K562 (cell line): Measurements from ENCODE around the gene EPOP. TPM values are rescaled to one million over a fixed set of nuclear protein-coding genes. Genes with fewer than 3 reads are reported as not detected.

Experiments used
- ATAC-seq: fragments of 200-7000 bp; cut with Tn5 transposase; 3 replicates; pipeline ENCODE4 v1.9.1; 2020; ENCODE audit warnings: moderate library complexity
- BruUV-seq: library from RNA; stranded (reverse); fragments of 400-500 nt; replicated peaks from 2 replicates; lab custom pipeline; 2021; lab: Mats Ljungman, UMichigan
- CTCF ChIA-PET: fragments of 300-600 bp; formaldehyde crosslinking; extraction: SDS; loops from one replicate; lab custom pipeline; 2021; ENCODE audit warnings: low intra/inter-chr PET ratio; lab: Yijun Ruan, JAX
- POLR2A ChIA-PET: fragments of 300-600, 350-650 bp; sonication (Branson Sonifier 250); formaldehyde crosslinking; extraction: SDS; loops from one replicate; lab custom pipeline; 2021; ENCODE audit warnings: antibody characterized with exemption, inconsistent platforms; lab: Yijun Ruan, JAX
- DNase-seq, 4 experiments: peaks; one replicate each; pipeline versions ENCODE4 v3.0.0 to v3.0.0-alpha.2; 2011 to 2018; ENCODE audit warnings: low spot score in 3 of 4, mixed read lengths in 3 of 4; ENCODE audit errors: extremely low read depth in 1 of 4
- FAIRE-seq: peaks from 2 replicates; lab custom pipeline; 2011; peaks lifted over from hg19 to GRCh38; lab: Jason Lieb, UNC
- H2AFZ ChIP-seq: 2 replicates; pipeline ENCODE4 v1.6.0; 2011; ENCODE audit warnings: low read depth, low read length, control low read depth, inconsistent platforms
- H3K27ac ChIP-seq: fragments of 200-600 bp; 3 replicates; pipeline ENCODE4 v1.8.0; 2011; ENCODE audit warnings: low read depth, mild to moderate bottlenecking, control low read depth, inconsistent platforms, low read length, moderate library complexity, mixed read lengths; ENCODE audit errors: extremely low read depth
- H3K27me3 ChIP-seq, 2 experiments: fragments of 300-600 bp in 1 of 2; 2 replicates in 1 of 2; 3 replicates in 1 of 2; pipeline versions ENCODE4 v1.6.0 to v1.8.0; 2011; ENCODE audit warnings: inconsistent platforms in 2 of 2, low read length in 2 of 2, mild to moderate bottlenecking in 1 of 2, mixed read lengths in 1 of 2, moderate library complexity in 1 of 2; ENCODE audit not compliant: control insufficient read depth in 2 of 2, insufficient read depth in 2 of 2
- H3K36me3 ChIP-seq: fragments of 300-600 bp; 3 replicates; pipeline ENCODE4 v1.8.0; 2011; ENCODE audit warnings: mild to moderate bottlenecking, low read length, inconsistent platforms; ENCODE audit not compliant: control insufficient read depth, insufficient read depth
- H3K4me1 ChIP-seq, 2 experiments: fragments of 200-600 bp in 1 of 2; replicated peaks in 1 of 2; 2 replicates in 1 of 2; 3 replicates in 1 of 2; pipeline versions ENCODE4 v1.5.1 to v1.8.0; 2011; ENCODE audit warnings: inconsistent platforms in 2 of 2, low read length in 2 of 2, mild to moderate bottlenecking in 1 of 2, mixed read lengths in 1 of 2, moderate library complexity in 1 of 2; ENCODE audit not compliant: control insufficient read depth in 2 of 2, insufficient read depth in 2 of 2
- H3K4me2 ChIP-seq: 2 replicates; pipeline ENCODE4 v1.6.1; 2011; ENCODE audit warnings: low read length, control low read depth, inconsistent platforms, mixed read lengths; ENCODE audit not compliant: insufficient read depth
- H3K4me3 ChIP-seq: fragments of 200-600 bp; sonication (generic), shearing (Covaris generic); 2 replicates; pipeline ENCODE4 v1.5.1; 2016; ENCODE audit warnings: control low read depth, inconsistent platforms
- H3K79me2 ChIP-seq: fragments of 200-600 bp; 3 replicates; pipeline ENCODE4 v1.8.0; 2011; ENCODE audit warnings: low read length, inconsistent platforms; ENCODE audit not compliant: control insufficient read depth, insufficient read depth
- H3K9ac ChIP-seq, 2 experiments: 2 replicates each; pipeline versions ENCODE4 v1.6.0 to v1.6.1; 2011; ENCODE audit warnings: low read depth in 2 of 2, low read length in 2 of 2, control low read depth in 1 of 2, inconsistent platforms in 1 of 2, mild to moderate bottlenecking in 1 of 2, mixed read lengths in 1 of 2; ENCODE audit not compliant: insufficient read depth in 1 of 2
- H3K9me1 ChIP-seq: one replicate; pipeline ENCODE4 v1.6.0; 2011; ENCODE audit warnings: inconsistent platforms, mild to moderate bottlenecking, low read length, moderate library complexity; ENCODE audit not compliant: control insufficient read depth, insufficient read depth
- H3K9me3 ChIP-seq: replicated peaks from 2 replicates; pipeline ENCODE4 v1.5.1; 2011; ENCODE audit warnings: low read depth, low read length, inconsistent platforms; ENCODE audit not compliant: control insufficient read depth, insufficient read depth
- H4K20me1 ChIP-seq: replicated peaks from 2 replicates; pipeline ENCODE4 v1.6.1; 2011; ENCODE audit warnings: low read length, inconsistent platforms, mixed read lengths; ENCODE audit not compliant: control insufficient read depth, insufficient read depth
- TAF9B ChIP-seq: fragments of 450-650 bp; IDR thresholded peaks from 2 replicates; pipeline ENCODE4 v1.6.1; 2018; ENCODE audit warnings: mild to moderate bottlenecking; ENCODE audit not compliant: partially characterized antibody
- WGBS: fragments of 100-300 bp; shearing (Covaris generic); methylation state at CpG from one replicate; pipeline ENCODE4 v1.1.6; 2016; ENCODE audit warnings: low coverage, mixed read lengths; ENCODE audit not compliant: insufficient coverage; ENCODE audit errors: missing lambda C conversion rate; 5-methylcytosine and 5-hydroxymethylcytosine counted together
- in situ Hi-C: fragments of 300-500 bp; cut with MboI; formaldehyde crosslinking; loops from 4 replicates; pipeline ENCODE4 v1.15.0; 2018; ENCODE audit warnings: inconsistent platforms, mixed read lengths
- intact Hi-C: fragments of 100-400 bp; cut with micrococcal nuclease; formaldehyde crosslinking; loops from 2 replicates; pipeline ENCODE4 v1.14.2; 2022
- polyA plus RNA-seq, 8 experiments: library from polyadenylated mRNA; depleted of rRNA in 4 of 8; stranded (reverse) in 5 of 8; unstranded in 3 of 8; fragments of >200 nt; fragmentation: Nextera tagmentation in 2 of 8; fragmentation: Illumina TruSeq in 1 of 8; extraction: Ambion mirVana in 2 of 8; extraction: Trizol in 1 of 8; gene quantifications; 2 replicates each; pipeline versions ENCODE4 v1.2.1 to v1.2.3, GENCODE V29; 2011 to 2014; ENCODE audit warnings: inconsistent platforms in 1 of 8, missing spikeins in 1 of 8
- total RNA-seq, 7 experiments: library from RNA; depleted of rRNA in 6 of 7; stranded (reverse); fragments of >200 nt in 6 of 7; fragmentation: Illumina TruSeq in 2 of 7; extraction: Trizol in 2 of 7; gene quantifications; 2 replicates each; pipeline versions ENCODE4 v1.2.1 to v1.2.3, GENCODE V29; 2011 to 2021; ENCODE audit warnings: low replicate concordance in 1 of 7
- TF ChIP-seq, protein P1 (sequence below): fragments of 450-650 bp; IDR thresholded peaks from 2 replicates; pipeline ENCODE4 v1.6.1; 2016

EPOP gene
- total and polyA plus RNA-seq, 9 of the 15 experiments (the other 6 are each of a cell fraction or from before 2014, with no cell fraction given), result 0.41 to 10.6 (median 4.6) TPM

DNA sequence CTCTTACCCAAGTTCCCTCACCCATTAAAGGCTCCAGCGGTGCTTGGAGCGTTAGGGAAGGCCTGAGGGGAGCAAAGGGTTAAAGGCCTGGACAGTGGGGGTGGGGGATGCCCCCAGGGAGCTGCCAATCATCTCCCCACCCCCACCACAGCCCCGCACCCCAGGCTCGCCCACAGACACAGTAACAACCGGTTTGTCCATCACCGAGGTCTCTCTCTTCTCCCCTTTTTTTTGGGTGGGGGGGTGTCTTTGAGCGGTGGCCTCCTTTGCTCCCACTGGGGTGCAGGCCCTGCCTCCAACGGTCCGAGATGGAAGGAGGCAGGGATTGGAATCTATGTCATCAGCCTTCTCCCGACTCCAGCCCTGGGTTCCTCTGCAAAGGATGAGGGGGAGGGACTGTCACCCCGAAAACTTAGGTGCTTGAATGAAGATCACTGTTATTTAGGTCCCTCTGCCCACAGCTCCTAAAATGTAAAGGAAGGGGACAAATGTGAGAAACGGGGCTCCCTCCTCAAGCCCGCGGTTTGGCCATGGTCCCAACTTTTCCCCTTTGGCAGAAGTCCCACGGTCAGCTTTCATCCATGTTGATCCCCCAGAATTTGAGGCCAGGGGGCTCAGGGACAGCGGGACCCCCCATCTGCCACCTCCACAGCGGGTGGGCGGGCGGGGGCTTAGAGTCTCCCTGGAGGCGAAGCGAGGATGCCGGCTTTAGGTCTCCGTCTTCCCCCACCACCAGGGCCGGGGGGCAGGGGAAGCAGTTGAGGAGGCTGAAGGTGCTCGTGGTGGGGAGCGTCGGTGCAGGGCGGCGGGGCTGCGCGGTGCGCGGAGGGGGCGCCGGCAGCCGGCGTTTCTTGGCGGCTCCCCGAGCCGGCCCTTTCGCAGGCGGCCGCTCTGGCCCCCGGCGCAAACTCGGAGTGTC lies 1.7 kb downstream of the EPOP start:
- no peak for FAIRE-seq
- in situ Hi-C loops, result no loop called here
- intact Hi-C loops, result loop anchor here (10.0 kb wide), 1 partner anchor 192 kb away; no protein-coding TSS in a partner anchor

More for the DNA sequence above, 1.7 kb downstream of the EPOP start:
- Histone ChIP-seq H3K9me3 (no peaks in the 10 kb centered on the region), H3K4me3 (no peak overlapping the region), H3K36me3 (no peaks in the 10 kb centered on the region), H3K27ac (no peak overlapping the region), H3K9ac (0 out of 4 replicates have a peak overlapping the region, but pooled peaks of 1 of the 2 experiments have one; percentile 7), H3K4me2 (no peak overlapping the region), H3K4me1 (peaks cover 20 to 30% of the 10 kb centered on the region in 2 experiments), H3K9me1 (no peaks in the 10 kb centered on the region), H3K79me2 (no peaks in the 10 kb centered on the region; the same call in 2 of the 3 replicates), H4K20me1 (no peaks in the 10 kb centered on the region)
- DNase-seq (no peak), ATAC-seq (no peak)
- CTCF ChIA-PET, result interaction anchor here (1.1 kb wide), 1 partner anchor 61 kb away, joined by 5 read pairs; no protein-coding TSS in a partner anchor
- 49% methylated on average over 20 of the region's 46 CpGs for WGBS
- POLR2A ChIA-PET, result no interaction called here
- TF ChIP-seq TAF9B, result no peak
- TF ChIP-seq, protein P1, sequence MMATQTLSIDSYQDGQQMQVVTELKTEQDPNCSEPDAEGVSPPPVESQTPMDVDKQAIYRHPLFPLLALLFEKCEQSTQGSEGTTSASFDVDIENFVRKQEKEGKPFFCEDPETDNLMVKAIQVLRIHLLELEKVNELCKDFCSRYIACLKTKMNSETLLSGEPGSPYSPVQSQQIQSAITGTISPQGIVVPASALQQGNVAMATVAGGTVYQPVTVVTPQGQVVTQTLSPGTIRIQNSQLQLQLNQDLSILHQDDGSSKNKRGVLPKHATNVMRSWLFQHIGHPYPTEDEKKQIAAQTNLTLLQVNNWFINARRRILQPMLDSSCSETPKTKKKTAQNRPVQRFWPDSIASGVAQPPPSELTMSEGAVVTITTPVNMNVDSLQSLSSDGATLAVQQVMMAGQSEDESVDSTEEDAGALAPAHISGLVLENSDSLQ, result 0 out of 2 replicates have a peak, but pooled peaks have one; percentile 38
- TF ChIP-seq, all 486 proteins: peak for 1
- Histone ChIP-seq H2AFZ (no peak overlapping the region), H3K27me3 (peaks cover 9 to 18% of the 10 kb centered on the region in 2 experiments; a peak in 4 of 5 replicates)
- no TSS peak for BruUV-seq
